ENCODE measurements around the gene ASIC2.

The ASIC2 gene

DNA sequence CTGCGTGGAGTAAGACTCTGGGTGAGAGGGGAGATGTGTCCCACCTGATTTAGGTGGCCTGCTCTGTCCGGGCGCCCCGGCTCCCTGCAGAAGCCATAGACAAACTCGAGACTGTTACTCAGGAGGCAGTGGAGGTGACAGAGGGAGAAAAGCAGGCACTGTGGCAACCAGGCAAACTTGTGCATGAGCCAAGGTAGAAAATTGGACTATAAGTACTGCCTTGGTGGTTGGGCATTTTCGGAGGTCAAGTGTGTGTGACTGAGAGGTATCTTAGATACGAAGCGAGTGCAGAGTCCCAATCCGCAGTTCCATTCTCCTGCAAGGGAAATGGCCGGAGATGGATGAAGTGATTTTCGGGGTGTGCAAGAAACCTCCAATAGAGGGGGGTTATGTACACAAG is 328.6 kb downstream of the ASIC2 start:
- DNase-seq: no peak
